Karpas-422 (cell line): Measurements from ENCODE around the gene ZNF143. TPM values are rescaled to one million over a fixed set of nuclear protein-coding genes. Genes with fewer than 3 reads are reported as not detected.

Experiments
- DNase-seq: peaks from one replicate; pipeline ENCODE4 v3.0.0-alpha.2; 2015
- H2AFZ ChIP-seq: fragments of 200-600 bp; sonication (generic); 2 replicates; pipeline ENCODE4 v1.6.1; 2014; ENCODE audit warnings: antibody characterized with exemption, low read length, mixed read lengths
- H3K27ac ChIP-seq: fragments of 200-600 bp; sonication (generic); 2 replicates; pipeline ENCODE4 v1.5.1; 2014; ENCODE audit warnings: mild to moderate bottlenecking, low read length, moderate library complexity
- H3K27me3 ChIP-seq: fragments of 200-600 bp; sonication (generic); 2 replicates; pipeline ENCODE4 v1.6.1; 2014; ENCODE audit warnings: low read length, mixed read lengths
- H3K36me3 ChIP-seq: fragments of 200-600 bp; sonication (generic); 2 replicates; pipeline ENCODE4 v1.6.1; 2014; ENCODE audit warnings: low read length, mixed read lengths; ENCODE audit not compliant: insufficient read depth
- H3K4me1 ChIP-seq: fragments of 200-600 bp; sonication (generic); 2 replicates; pipeline ENCODE4 v1.6.1; 2014; ENCODE audit warnings: mild to moderate bottlenecking, low read length, mixed read lengths
- H3K4me2 ChIP-seq: fragments of 200-600 bp; sonication (generic); 2 replicates; pipeline ENCODE4 v1.6.1; 2014; ENCODE audit warnings: low read length, low read depth, mild to moderate bottlenecking; ENCODE audit not compliant: poor library complexity, severe bottlenecking
- H3K4me3 ChIP-seq: fragments of 200-600 bp; sonication (generic); 2 replicates; pipeline ENCODE4 v1.5.1; 2014; ENCODE audit warnings: mild to moderate bottlenecking, antibody characterized with exemption, low read length, mixed read lengths
- H3K79me2 ChIP-seq: fragments of 200-600 bp; sonication (generic); 2 replicates; pipeline ENCODE4 v1.6.1; 2014; ENCODE audit warnings: mild to moderate bottlenecking, low read length, mixed read lengths
- H3K9ac ChIP-seq: fragments of 200-600 bp; sonication (generic); 2 replicates; pipeline ENCODE4 v1.6.0; 2014; ENCODE audit warnings: low read length
- H3K9me2 ChIP-seq: fragments of 200-600 bp; sonication (generic), shearing (Covaris generic); replicated peaks from 2 replicates; pipeline ENCODE4 v1.6.0; 2014; ENCODE audit warnings: mild to moderate bottlenecking, low read length, moderate library complexity; ENCODE audit not compliant: insufficient read depth
- H3K9me3 ChIP-seq: fragments of 300-700, 200-600 bp; sonication (generic); 2 replicates; pipeline ENCODE4 v1.6.1; 2014; ENCODE audit warnings: low read length, mixed read lengths
- H4K20me1 ChIP-seq: fragments of 200-600 bp; sonication (generic); 2 replicates; pipeline ENCODE4 v1.6.1; 2014; ENCODE audit warnings: mild to moderate bottlenecking, antibody characterized with exemption, low read length, low read depth; ENCODE audit not compliant: insufficient read depth
- total RNA-seq: library from RNA; depleted of rRNA; stranded (reverse); fragments of >200 nt; shearing (Covaris generic); gene quantifications from 2 replicates; pipeline ENCODE4 v1.2.3, GENCODE V29; 2014; ENCODE audit warnings: low replicate concordance

Gene ZNF143
- total RNA-seq, 1 experiment from 2014 or later = 36.7 TPM

DNA sequence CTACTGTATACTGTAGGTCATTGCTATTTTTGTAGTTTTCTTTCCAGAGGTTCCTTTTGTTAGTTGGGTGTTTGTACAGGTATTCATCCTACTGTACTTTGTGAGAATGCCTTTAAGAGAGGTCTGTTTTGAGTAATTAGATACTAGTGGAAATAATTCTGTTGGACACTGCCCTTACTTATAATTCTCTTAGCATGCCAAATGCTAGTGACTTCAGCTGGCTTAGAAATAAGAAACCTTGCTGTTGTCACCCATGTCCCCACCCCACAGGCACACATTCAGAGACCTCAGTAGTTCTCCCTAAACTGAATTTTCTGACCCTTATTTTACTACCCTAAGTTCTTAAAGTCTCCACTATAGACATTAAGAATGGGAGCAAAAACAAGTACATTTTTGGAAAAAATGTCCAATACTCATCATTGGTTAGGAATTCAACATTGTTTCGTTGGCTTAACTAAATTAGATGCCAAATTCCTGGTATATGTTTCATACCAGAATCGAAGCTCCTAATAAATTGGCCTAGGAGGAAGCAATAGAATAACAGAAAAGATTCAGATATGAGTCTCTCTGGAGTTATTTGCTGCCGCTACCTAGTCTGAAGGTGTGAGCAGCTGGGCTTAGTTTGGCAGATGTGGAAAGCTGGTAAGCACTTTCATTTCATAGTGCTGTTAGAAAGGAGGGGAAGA is 28.4 kb downstream of the ZNF143 start:
- H2AFZ ChIP-seq = no peak overlapping the region
- H3K9me3 ChIP-seq = no peaks in the 10 kb centered on the region
- no peak for DNase-seq
- H3K4me3 ChIP-seq = no peak overlapping the region
- H3K36me3 ChIP-seq = peaks cover 6% of the 10 kb centered on the region; the same call in 1 of the 2 replicates
- no peak overlapping the region for H3K27ac ChIP-seq
- no peak overlapping the region for H3K4me2 ChIP-seq
- no peaks in the 10 kb centered on the region for H3K9me2 ChIP-seq
- no peaks in the 10 kb centered on the region for H3K4me1 ChIP-seq
- H3K27me3 ChIP-seq = no peaks in the 10 kb centered on the region
- no peaks in the 10 kb centered on the region for H4K20me1 ChIP-seq
- no peaks in the 10 kb centered on the region for H3K79me2 ChIP-seq
- H3K9ac ChIP-seq = no peak overlapping the region

DNA sequence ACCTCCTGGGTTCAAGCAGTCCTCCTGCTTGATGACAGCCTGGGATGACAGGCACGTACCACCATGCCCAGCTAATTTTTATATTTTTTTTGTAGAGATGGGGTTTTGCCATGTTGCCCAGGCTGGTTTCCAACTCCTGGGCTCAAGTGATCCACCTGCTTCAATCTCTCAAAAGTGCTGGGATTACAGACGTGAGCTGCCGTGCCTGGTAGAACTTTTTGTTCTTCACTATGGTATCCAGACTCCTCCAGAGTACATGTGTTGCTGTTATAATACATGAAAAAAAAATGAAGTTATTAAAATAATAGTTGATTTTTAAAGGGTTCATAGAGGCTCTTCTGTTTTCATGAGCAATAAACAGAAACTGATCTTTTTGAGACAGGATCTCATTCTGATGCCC is 29.6 kb downstream of the ZNF143 start:
- Histone ChIP-seq H3K9ac (no peak overlapping the region), H3K27me3 (no peaks in the 10 kb centered on the region), H3K4me1 (no peaks in the 10 kb centered on the region), H3K4me2 (no peak overlapping the region), H4K20me1 (no peaks in the 10 kb centered on the region), H3K4me3 (no peak overlapping the region), H3K27ac (no peak overlapping the region), H3K9me3 (no peaks in the 10 kb centered on the region), H3K9me2 (no peaks in the 10 kb centered on the region), H3K36me3 (peaks cover 10% of the 10 kb centered on the region; the same call in 1 of the 2 replicates), H3K79me2 (no peaks in the 10 kb centered on the region), H2AFZ (no peak overlapping the region)
- DNase-seq = no peak

DNA sequence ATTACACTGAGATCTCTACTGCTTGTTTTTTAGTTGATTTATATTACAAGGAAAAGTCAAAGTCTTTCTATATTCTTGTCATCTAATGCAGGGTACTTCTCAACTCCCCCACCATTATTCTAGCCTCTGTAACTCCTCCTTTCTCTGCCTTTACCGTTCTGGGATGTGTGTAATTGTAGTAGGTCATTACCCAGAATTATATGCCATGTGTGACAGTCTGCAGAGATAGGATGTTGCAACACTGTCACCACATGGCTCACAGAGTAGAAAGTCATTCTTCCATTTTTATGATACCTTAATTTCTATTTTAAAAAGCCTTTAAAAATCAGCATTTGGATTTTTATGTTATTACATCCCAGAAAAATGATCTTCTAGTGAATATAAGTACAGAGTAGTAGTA is 32.7 kb downstream of the ZNF143 start:
- Histone ChIP-seq H4K20me1 (no peaks in the 10 kb centered on the region), H3K9ac (no peak overlapping the region), H3K4me3 (no peak overlapping the region), H3K27me3 (no peaks in the 10 kb centered on the region), H3K9me3 (no peaks in the 10 kb centered on the region), H3K4me2 (no peak overlapping the region), H3K36me3 (peaks cover 23% of the 10 kb centered on the region; the same call in 1 of the 2 replicates), H3K4me1 (no peaks in the 10 kb centered on the region), H3K27ac (no peak overlapping the region), H3K79me2 (no peaks in the 10 kb centered on the region), H2AFZ (no peak overlapping the region), H3K9me2 (no peaks in the 10 kb centered on the region)
- DNase-seq = no peak

DNA sequence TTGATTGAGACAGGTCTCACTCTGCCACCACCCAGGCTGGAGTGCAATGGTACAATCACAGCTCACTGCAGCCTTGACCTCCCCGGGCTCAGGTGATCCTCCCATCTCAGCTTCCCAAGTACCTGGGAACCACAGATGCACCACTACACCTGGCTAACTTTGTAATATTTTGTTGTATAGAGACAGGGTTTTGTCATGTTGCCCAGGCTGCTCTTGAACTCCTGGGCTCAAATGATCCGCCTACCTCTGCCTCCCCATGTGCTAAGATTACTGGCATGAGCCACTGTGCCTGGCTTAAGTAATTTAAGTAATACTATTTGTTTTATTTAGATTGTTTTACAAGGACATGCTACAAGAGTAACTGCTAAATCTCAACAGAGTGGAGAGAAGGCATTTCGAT is 33.5 kb downstream of the ZNF143 start:
- Histone ChIP-seq H3K36me3 (peaks cover 27% of the 10 kb centered on the region; the same call in 1 of the 2 replicates), H3K79me2 (no peaks in the 10 kb centered on the region), H3K27ac (no peak overlapping the region), H4K20me1 (no peaks in the 10 kb centered on the region), H3K9ac (no peak overlapping the region), H3K27me3 (no peaks in the 10 kb centered on the region), H3K4me2 (no peak overlapping the region), H3K4me3 (no peak overlapping the region), H2AFZ (no peak overlapping the region), H3K4me1 (no peaks in the 10 kb centered on the region), H3K9me3 (no peaks in the 10 kb centered on the region), H3K9me2 (no peaks in the 10 kb centered on the region)
- DNase-seq = no peak

DNA sequence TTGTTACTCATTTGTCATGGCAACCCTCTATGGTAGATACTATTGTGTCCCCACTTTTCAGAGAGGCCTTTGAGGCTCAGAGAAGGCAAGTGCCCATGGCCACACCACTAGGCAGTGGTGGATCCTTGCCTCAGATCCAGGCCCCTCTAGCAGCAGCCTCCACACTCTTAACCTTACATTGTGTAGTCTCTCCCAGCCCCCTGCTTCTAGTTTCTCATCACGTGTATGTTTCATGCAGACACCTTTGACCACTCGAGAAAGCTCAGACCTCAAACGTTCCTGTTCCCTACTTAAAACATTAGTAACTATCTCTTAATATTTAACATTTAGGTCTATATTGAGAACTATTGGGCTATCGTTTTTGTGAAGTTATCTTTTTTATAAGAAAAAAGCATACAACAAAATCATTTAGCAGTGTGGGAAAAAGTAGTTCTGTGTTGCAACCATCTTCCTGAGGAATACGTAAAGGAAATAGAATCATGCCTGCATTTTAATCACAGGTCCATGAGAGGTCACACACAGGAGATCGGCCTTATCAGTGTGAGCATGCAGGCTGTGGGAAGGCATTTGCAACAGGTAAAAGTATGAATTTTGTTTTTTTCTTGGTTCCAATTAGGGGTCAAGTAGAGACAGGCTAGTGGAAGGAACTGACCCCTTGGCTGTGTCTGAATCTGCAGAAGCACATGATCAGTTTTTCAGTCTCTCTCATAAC is 35.1 kb downstream of the ZNF143 start:
- no peak overlapping the region for H3K4me3 ChIP-seq
- no peaks in the 10 kb centered on the region for H4K20me1 ChIP-seq
- H3K4me2 ChIP-seq = no peak overlapping the region
- H3K27me3 ChIP-seq = no peaks in the 10 kb centered on the region
- H3K36me3 ChIP-seq = peaks cover 22% of the 10 kb centered on the region; the same call in 1 of the 2 replicates
- no peak overlapping the region for H3K27ac ChIP-seq
- H3K4me1 ChIP-seq = no peaks in the 10 kb centered on the region
- H3K9ac ChIP-seq = no peak overlapping the region
- H3K9me2 ChIP-seq = no peaks in the 10 kb centered on the region
- H3K9me3 ChIP-seq = no peaks in the 10 kb centered on the region
- H2AFZ ChIP-seq = no peak overlapping the region
- DNase-seq = no peak
- no peaks in the 10 kb centered on the region for H3K79me2 ChIP-seq

DNA sequence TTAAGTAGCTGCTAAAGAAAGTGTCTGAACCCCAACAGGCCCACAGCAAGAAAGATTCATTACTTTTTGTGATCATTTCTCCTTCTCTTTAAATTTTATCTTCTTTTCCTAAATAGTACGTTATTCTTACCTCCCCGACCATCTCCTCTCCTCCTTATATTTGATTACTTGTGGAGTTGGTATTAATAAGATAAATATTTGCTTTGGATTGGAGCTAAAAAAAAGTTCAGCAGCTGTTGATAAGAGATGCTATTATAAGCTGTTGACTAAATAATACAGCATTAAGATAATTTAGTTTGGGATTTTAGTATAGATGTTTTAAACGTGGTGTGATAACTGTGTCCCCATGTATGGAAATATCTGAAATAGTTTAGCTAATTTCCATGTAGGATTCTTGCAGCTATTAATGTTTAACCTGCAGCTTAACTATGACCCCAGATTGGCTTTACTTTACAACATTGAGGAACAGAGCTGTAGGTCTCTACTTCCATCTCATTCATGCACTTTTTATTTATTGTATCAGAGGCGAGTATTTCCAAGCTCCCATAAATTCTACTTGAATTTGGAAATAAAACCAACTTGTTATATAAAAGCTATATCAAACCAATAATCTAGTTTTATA is 37.8 kb downstream of the ZNF143 start:
- no peak overlapping the region for H3K4me3 ChIP-seq
- no peak overlapping the region for H3K4me2 ChIP-seq

DNA sequence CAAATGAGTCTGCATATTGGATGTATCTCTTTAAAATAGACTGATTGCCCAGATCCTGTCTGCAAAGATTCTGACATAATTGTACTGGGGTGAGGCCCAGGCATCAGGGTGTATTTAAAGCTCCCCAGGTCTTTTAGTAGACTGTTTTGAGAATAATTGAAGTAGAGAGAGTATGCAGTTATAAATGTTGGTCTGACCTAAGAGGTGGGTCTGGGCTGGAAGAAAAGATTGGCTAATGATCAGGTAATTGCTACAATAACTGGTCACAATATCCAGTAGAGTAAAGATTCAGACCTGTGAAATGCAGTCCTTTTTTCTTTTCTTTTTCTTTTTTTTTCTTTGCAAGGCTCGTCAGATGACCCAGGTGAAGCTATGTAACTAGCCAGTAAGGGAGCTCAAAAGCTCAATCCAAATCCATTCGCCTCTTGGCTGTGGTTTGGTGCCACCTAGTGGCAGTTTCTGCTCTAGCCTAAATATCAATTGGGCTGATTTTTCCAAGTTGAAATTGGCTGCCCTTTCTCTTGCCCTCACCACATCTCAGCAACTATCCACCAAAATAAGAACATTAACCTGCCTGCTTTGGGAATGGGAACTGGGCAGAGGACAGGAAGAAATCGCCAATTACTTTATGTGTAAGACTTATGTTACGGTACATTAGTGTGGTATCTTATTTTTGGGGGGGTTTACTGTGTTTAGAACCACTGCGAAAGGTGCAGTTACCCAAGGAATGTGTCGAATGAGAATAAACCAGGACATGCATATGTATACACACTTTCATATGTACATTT is 45.9 kb downstream of the ZNF143 start:
- H3K9me3 ChIP-seq = no peaks in the 10 kb centered on the region
- H2AFZ ChIP-seq = no peak overlapping the region
- no peak overlapping the region for H3K9ac ChIP-seq
- peak; percentile 94 for DNase-seq
- no peaks in the 10 kb centered on the region; the same call in 1 of the 2 replicates for H3K36me3 ChIP-seq
- no peaks in the 10 kb centered on the region for H4K20me1 ChIP-seq
- peaks cover 3% of the 10 kb centered on the region; the same call in 1 of the 2 replicates for H3K4me1 ChIP-seq
- H3K27ac ChIP-seq = no peak overlapping the region
- H3K79me2 ChIP-seq = no peaks in the 10 kb centered on the region; the same call in 1 of the 2 replicates
- H3K27me3 ChIP-seq = no peaks in the 10 kb centered on the region
- no peak overlapping the region for H3K4me2 ChIP-seq
- no peaks in the 10 kb centered on the region for H3K9me2 ChIP-seq
- no peak overlapping the region for H3K4me3 ChIP-seq

More for the DNA sequence above, 37.8 kb downstream of the ZNF143 start:
- Histone ChIP-seq H3K4me1 (no peaks in the 10 kb centered on the region), H3K9ac (no peak overlapping the region), H3K9me3 (no peaks in the 10 kb centered on the region), H2AFZ (no peak overlapping the region), H3K36me3 (peaks cover 22% of the 10 kb centered on the region; the same call in 1 of the 2 replicates), H3K9me2 (no peaks in the 10 kb centered on the region), H4K20me1 (no peaks in the 10 kb centered on the region), H3K79me2 (no peaks in the 10 kb centered on the region), H3K27me3 (no peaks in the 10 kb centered on the region), H3K27ac (no peak overlapping the region)
- no peak for DNase-seq

DNA sequence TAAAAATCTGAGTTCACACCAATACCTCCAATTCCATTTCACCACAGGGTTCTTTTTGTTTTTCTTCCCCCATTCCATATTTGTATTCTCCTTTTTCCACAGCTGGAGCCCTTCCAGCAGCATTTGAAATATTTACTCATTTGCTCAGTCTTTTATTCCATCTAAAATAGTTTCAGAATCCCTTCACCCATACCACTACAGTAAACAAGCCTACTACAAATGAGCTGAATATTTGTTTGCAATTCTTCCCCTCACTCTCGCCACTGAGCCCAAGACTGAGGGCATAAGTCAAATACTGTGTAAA is 46.4 kb downstream of the ZNF143 start:
- H2AFZ ChIP-seq = no peak overlapping the region

More for the DNA sequence above, 46.4 kb downstream of the ZNF143 start:
- no peak overlapping the region for H3K4me2 ChIP-seq
- H3K27me3 ChIP-seq = no peaks in the 10 kb centered on the region
- H3K4me1 ChIP-seq = peaks cover 3% of the 10 kb centered on the region; the same call in 1 of the 2 replicates
- no peaks in the 10 kb centered on the region for H3K9me3 ChIP-seq
- no peak overlapping the region for H3K27ac ChIP-seq
- no peak overlapping the region for H3K4me3 ChIP-seq
- no peak for DNase-seq
- H3K79me2 ChIP-seq = no peaks in the 10 kb centered on the region; the same call in 1 of the 2 replicates
- H3K9ac ChIP-seq = no peak overlapping the region
- H3K36me3 ChIP-seq = no peaks in the 10 kb centered on the region; the same call in 1 of the 2 replicates
- H4K20me1 ChIP-seq = no peaks in the 10 kb centered on the region
- no peaks in the 10 kb centered on the region for H3K9me2 ChIP-seq
